Measurements from ENCODE around the gene HIVEP3. TPM values are rescaled to one million over a fixed set of nuclear protein-coding genes. Genes with fewer than 3 reads are reported as not detected.
A peak's percentile ranks its signal among the peaks of the same experiment; 100 is the strongest.

The HIVEP3 gene
- total RNA-seq, 1 experiment from 2014 or later, result 3.1 TPM

GRCh38 chr1:41629571-41629970 is 289.2 kb downstream of the HIVEP3 start:
- no TSS peak for BruUV-seq (replicated peaks)
- Histone ChIP-seq H3K9me3 (ENCODE audit: low read depth, low read length, poor library complexity, severe bottlenecking) (no peaks in the 10 kb centered on the region), H3K4me1 (ENCODE audit: insufficient read depth, low read length, poor library complexity, severe bottlenecking) (peaks cover 19% of the 10 kb centered on the region), H3K36me3 (ENCODE audit: insufficient read depth, low read length, poor library complexity, severe bottlenecking) (no peaks in the 10 kb centered on the region), H3K27me3 (replicated peaks; ENCODE audit: insufficient read depth, low read depth, low read length, poor library complexity) (no peaks in the 10 kb centered on the region), H3K4me3 (ENCODE audit: low read depth, low read length, poor library complexity, severe bottlenecking) (no peak overlapping the region), H3K27ac (ENCODE audit: low read depth, low read length, poor library complexity, severe bottlenecking) (peak overlapping the region; percentile 8)
- ChIA-PET POLR2A (ENCODE audit: low non-redundant PET) (no interaction called here), CTCF (no interaction called here)
- intact Hi-C loops (cut with micrococcal nuclease; ENCODE audit: unreplicated experiment), result no loop called here
- TF ChIP-seq CTCF (conservative IDR thresholded peaks at IDR 0.05; ENCODE audit: low read depth, low read length) (no peak), EZH2 (IDR thresholded peaks at IDR 0.05; ENCODE audit: borderline replicate concordance, low read depth, low read length, poor library complexity, severe bottlenecking) (no peak)
- peak; percentile 14 for DNase-seq (ENCODE audit: low spot score)

DNA sequence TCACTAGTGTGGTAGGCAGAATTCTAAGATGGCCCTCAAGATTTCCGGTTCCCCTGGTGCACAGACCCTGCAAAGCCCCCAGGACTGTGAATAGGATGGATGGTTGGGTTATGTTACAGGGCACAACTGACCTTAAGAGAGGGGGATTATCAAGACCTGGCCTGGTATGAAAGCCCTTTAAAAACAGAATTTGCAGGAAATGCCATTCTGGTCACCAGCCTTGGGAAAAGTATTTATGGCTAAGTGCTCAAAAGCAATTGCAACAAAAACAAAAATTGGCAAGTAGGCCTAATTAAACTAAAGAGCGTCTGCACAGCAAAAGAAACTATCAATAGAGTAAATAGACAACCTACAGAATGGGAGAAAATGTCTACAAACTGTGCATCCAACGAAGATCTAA is 289.6 kb downstream of the HIVEP3 start:
- H3K27ac ChIP-seq (ENCODE audit: low read depth, low read length, poor library complexity, severe bottlenecking), result no peak overlapping the region
- no peaks in the 10 kb centered on the region for H3K27me3 ChIP-seq (replicated peaks; ENCODE audit: insufficient read depth, low read depth, low read length, poor library complexity)
- no peak for TF ChIP-seq EZH2 (IDR thresholded peaks at IDR 0.05; ENCODE audit: borderline replicate concordance, low read depth, low read length, poor library complexity, severe bottlenecking)
- TF ChIP-seq CTCF (conservative IDR thresholded peaks at IDR 0.05; ENCODE audit: low read depth, low read length), result no peak
- no peak for DNase-seq (ENCODE audit: low spot score)
- ChIA-PET CTCF (no interaction called here), POLR2A (ENCODE audit: low non-redundant PET) (no interaction called here)
- H3K4me3 ChIP-seq (ENCODE audit: low read depth, low read length, poor library complexity, severe bottlenecking), result no peak overlapping the region
- BruUV-seq (replicated peaks), result no TSS peak
- H3K4me1 ChIP-seq (ENCODE audit: insufficient read depth, low read length, poor library complexity, severe bottlenecking), result peaks cover 14% of the 10 kb centered on the region
- H3K9me3 ChIP-seq (ENCODE audit: low read depth, low read length, poor library complexity, severe bottlenecking), result no peaks in the 10 kb centered on the region
- H3K36me3 ChIP-seq (ENCODE audit: insufficient read depth, low read length, poor library complexity, severe bottlenecking), result no peaks in the 10 kb centered on the region
- intact Hi-C loops (cut with micrococcal nuclease; ENCODE audit: unreplicated experiment), result no loop called here

- ChIA-PET POLR2A (ENCODE audit: low non-redundant PET) (no interaction called here), CTCF (interaction anchor here (0.6 kb wide), 1 partner anchor 15 kb away, joined by 4 read pairs; no protein-coding TSS in a partner anchor)
- no peak for DNase-seq (ENCODE audit: low spot score)
- Histone ChIP-seq H3K9me3 (ENCODE audit: low read depth, low read length, poor library complexity, severe bottlenecking) (no peaks in the 10 kb centered on the region), H3K4me3 (ENCODE audit: low read depth, low read length, poor library complexity, severe bottlenecking) (no peak overlapping the region), H3K27me3 (replicated peaks; ENCODE audit: insufficient read depth, low read depth, low read length, poor library complexity) (no peaks in the 10 kb centered on the region), H3K36me3 (ENCODE audit: insufficient read depth, low read length, poor library complexity, severe bottlenecking) (no peaks in the 10 kb centered on the region), H3K4me1 (ENCODE audit: insufficient read depth, low read length, poor library complexity, severe bottlenecking) (no peaks in the 10 kb centered on the region), H3K27ac (ENCODE audit: low read depth, low read length, poor library complexity, severe bottlenecking) (no peak overlapping the region)
- intact Hi-C loops (cut with micrococcal nuclease; ENCODE audit: unreplicated experiment), result no loop called here
- no TSS peak for BruUV-seq (replicated peaks)
- TF ChIP-seq CTCF (conservative IDR thresholded peaks at IDR 0.05; ENCODE audit: low read depth, low read length) (no peak), EZH2 (IDR thresholded peaks at IDR 0.05; ENCODE audit: borderline replicate concordance, low read depth, low read length, poor library complexity, severe bottlenecking) (no peak)
These were observed 291.0 kb downstream of the HIVEP3 start for GRCh38 chr1:41627491-41628280.
